ENCODE results near the gene SLC43A3. TPM values are rescaled to one million over a fixed set of nuclear protein-coding genes. Genes with fewer than 3 reads are reported as not detected.
A peak's percentile ranks its signal among the peaks of the same experiment; 100 is the strongest.

SLC43A3 gene
- total and polyA plus RNA-seq, 2 of the 4 experiments (the other 2 are of a cell fraction), result 12.7 to 21.1 TPM

- Histone ChIP-seq H3K14ac (replicated peaks; ENCODE audit: low read depth, low read length) (peak overlapping the region; percentile 86), H3K36me3 (ENCODE audit: control insufficient read depth, insufficient read depth, low read length) (0 out of 2 replicates have a peak, but pooled peaks cover 3% of the 10 kb centered on the region), H2AFZ (replicated peaks; ENCODE audit: low read length, poor library complexity) (peak overlapping the region; percentile 80), H3K4ac (ENCODE audit: low read depth, low read length) (peak overlapping the region; percentile 91), H4K91ac (ENCODE audit: insufficient read depth, low read depth, low read length) (peak overlapping the region; percentile 80), H3K79me1 (ENCODE audit: low read depth in 1 of 2, low read length in 2 of 2) (peaks cover 6 to 23% of the 10 kb centered on the region in 2 experiments; a peak in 3 of 4 replicates), H3K18ac (ENCODE audit: low read depth, low read length) (peak overlapping the region; percentile 11; the same call in 1 of the 2 replicates), H2AK9ac (replicated peaks; ENCODE audit: low read depth, low read length, poor library complexity) (peak overlapping the region; percentile 95), H3K4me1 (ENCODE audit: control insufficient read depth, insufficient read depth, low read length) (peaks cover 31% of the 10 kb centered on the region), H3K27ac (ENCODE audit: insufficient read depth, low read length) (peak overlapping the region; percentile 11; the same call in 1 of the 2 replicates), H2BK5ac (ENCODE audit: low read depth, low read length, poor library complexity, severe bottlenecking) (peak overlapping the region; percentile 55), H3K9ac (ENCODE audit: low read depth, low read length) (no peak overlapping the region), H4K5ac (ENCODE audit: low read depth, low read length) (peak overlapping the region; percentile 46), H4K20me1 (ENCODE audit: insufficient read depth, low read length) (0 out of 2 replicates have a peak, but pooled peaks cover 4% of the 10 kb centered on the region), H4K8ac (ENCODE audit: low read depth in 2 of 2, low read length in 2 of 2) (peak overlapping the region; percentile 53 to 90; a peak in 3 of 4 replicates), H3K23ac (ENCODE audit: low read depth, low read length) (peak overlapping the region; percentile 23; the same call in 1 of the 2 replicates), H2AK5ac (ENCODE audit: low read depth, low read length) (peak overlapping the region; percentile 92), H2BK20ac (ENCODE audit: low read depth, low read length) (peak overlapping the region; percentile 87), H3K4me3 (ENCODE audit: insufficient read depth, low read depth, low read length) (no peak overlapping the region), H3K9me3 (ENCODE audit: control insufficient read depth, insufficient read depth, low read length) (no peaks in the 10 kb centered on the region), H3K27me3 (ENCODE audit: control insufficient read depth, insufficient read depth, low read length) (no peaks in the 10 kb centered on the region), H3K4me2 (ENCODE audit: low read depth, low read length) (no peak overlapping the region; the same call in 1 of the 2 replicates), H2BK15ac (ENCODE audit: low read depth, low read length) (peak overlapping the region; percentile 62; the same call in 2 of the 3 replicates), H3K56ac (ENCODE audit: extremely low read depth, insufficient read depth, low read length) (no peak overlapping the region), H3K9me1 (ENCODE audit: insufficient read depth, low read length) (peaks cover 18% of the 10 kb centered on the region), H2BK120ac (ENCODE audit: low read depth, low read length) (peak overlapping the region; percentile 88)
- intact Hi-C loops (cut with micrococcal nuclease) (no loop called here), in situ Hi-C loops (cut with MboI; ENCODE audit: low sequenced_read_pairs) (no loop called here), dilution Hi-C loops (cut with HindIII; ENCODE audit: low sequenced_read_pairs, unreplicated experiment) (no loop called here)
- POLR2A ChIA-PET (ENCODE audit: unreplicated experiment), result no interaction called here
- no TSS peak for BruUV-seq (replicated peaks)
- CTCF ChIA-PET, result no interaction called here
- WGBS, 2 experiments (ENCODE audit: extremely low coverage in 2 of 2, insufficient read length in 1 of 2), result 93% methylated on average over 2 of the region's 15 CpGs; no CpG with 5 or more reads in 1 of the 2 experiments
- ATAC-seq (ENCODE audit: low read depth), result no peak
- no peak for TF ChIP-seq CHD1 (IDR thresholded peaks at IDR 0.05; ENCODE audit: low read depth, low read length)
- DNase-seq, result peak; percentile 14
Measured at GRCh38 chr11:57425565-57426438, 1.1 kb downstream of the SLC43A3 start.

Data from IMR-90 (cell line).